Measurements from ENCODE around the gene CACNA1C. TPM values are rescaled to one million over a fixed set of nuclear protein-coding genes. Genes with fewer than 3 reads are reported as not detected.

CACNA1C gene
- total RNA-seq, 1 donor from 2014 or later = 11.7 TPM

DNA sequence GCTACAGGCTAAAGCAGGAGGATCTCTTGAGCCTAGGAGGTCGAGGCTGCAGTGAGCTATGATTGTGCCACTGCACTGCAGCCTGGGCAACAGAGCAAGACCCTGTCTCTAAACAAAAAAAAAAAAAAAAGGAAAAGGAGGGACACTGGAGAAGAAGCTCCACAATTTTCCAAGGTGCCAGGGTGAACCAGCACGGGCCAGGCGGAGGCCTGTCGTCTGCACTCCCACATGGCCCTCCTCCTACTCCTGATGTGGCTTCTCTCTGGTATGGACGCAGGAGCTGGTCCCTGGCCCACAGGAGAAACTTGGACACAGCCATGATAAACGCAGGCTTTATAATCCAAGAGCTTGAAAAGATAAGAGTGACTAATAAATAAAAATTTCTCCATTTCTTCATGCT lies 341.2 kb downstream of the CACNA1C start:
- Mint-ChIP-seq H3K27me3 (peaks cover 16% of the 10 kb centered on the region), H3K4me1 (ENCODE audit: low read depth) (no peaks in the 10 kb centered on the region), H3K36me3 (ENCODE audit: insufficient read depth) (no peaks in the 10 kb centered on the region), H3K27ac (no peak overlapping the region), H3K4me3 (ENCODE audit: low read depth) (no peak overlapping the region), H3K9me3 (ENCODE audit: low read depth) (no peaks in the 10 kb centered on the region)
- DNase-seq (ENCODE audit: low spot score, unreplicated experiment) = no peak
- TF ChIP-seq, protein P1, sequence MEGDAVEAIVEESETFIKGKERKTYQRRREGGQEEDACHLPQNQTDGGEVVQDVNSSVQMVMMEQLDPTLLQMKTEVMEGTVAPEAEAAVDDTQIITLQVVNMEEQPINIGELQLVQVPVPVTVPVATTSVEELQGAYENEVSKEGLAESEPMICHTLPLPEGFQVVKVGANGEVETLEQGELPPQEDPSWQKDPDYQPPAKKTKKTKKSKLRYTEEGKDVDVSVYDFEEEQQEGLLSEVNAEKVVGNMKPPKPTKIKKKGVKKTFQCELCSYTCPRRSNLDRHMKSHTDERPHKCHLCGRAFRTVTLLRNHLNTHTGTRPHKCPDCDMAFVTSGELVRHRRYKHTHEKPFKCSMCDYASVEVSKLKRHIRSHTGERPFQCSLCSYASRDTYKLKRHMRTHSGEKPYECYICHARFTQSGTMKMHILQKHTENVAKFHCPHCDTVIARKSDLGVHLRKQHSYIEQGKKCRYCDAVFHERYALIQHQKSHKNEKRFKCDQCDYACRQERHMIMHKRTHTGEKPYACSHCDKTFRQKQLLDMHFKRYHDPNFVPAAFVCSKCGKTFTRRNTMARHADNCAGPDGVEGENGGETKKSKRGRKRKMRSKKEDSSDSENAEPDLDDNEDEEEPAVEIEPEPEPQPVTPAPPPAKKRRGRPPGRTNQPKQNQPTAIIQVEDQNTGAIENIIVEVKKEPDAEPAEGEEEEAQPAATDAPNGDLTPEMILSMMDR (IDR thresholded peaks at IDR 0.05; ENCODE audit: unreplicated experiment) = no peak

DNA sequence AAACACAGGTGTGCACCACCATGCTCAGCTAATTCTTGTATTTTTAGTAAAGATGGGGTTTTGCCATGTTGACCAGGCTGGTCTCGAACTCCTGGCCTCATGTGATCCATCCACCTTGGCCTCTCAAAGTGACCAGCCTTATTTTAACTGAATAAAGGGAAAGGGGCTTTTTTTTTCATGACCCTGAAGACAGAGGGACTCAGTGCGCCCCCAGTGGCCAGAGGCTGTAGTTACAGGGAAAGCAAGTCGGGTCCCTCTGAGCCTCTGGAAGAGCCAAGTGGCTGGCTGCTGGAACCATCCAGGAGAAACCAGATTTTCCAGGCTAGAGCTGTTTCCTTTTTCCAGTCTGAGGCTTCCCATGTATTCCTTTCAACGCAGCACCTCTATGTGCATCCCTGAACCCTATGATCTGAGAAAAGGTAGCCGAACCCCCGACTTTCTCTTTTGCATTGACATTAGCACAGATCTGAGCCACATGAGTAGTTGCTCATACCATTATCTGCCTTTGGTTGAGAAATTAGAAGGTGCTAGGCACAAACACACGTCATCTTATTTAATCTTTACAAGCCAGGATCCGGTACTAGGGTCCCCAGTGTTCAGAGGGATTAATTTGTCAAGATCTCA lies 342.7 kb downstream of the CACNA1C start:
- Mint-ChIP-seq H3K27ac (peak overlapping the region; percentile 26), H3K36me3 (ENCODE audit: insufficient read depth) (no peaks in the 10 kb centered on the region), H3K4me3 (ENCODE audit: low read depth) (no peak overlapping the region), H3K4me1 (ENCODE audit: low read depth) (no peaks in the 10 kb centered on the region), H3K27me3 (peaks cover 20% of the 10 kb centered on the region), H3K9me3 (ENCODE audit: low read depth) (no peaks in the 10 kb centered on the region)
- DNase-seq (ENCODE audit: low spot score, unreplicated experiment) = peak; percentile 78
- TF ChIP-seq, protein P1 (IDR thresholded peaks at IDR 0.05; ENCODE audit: unreplicated experiment) = peak; percentile 99

DNA sequence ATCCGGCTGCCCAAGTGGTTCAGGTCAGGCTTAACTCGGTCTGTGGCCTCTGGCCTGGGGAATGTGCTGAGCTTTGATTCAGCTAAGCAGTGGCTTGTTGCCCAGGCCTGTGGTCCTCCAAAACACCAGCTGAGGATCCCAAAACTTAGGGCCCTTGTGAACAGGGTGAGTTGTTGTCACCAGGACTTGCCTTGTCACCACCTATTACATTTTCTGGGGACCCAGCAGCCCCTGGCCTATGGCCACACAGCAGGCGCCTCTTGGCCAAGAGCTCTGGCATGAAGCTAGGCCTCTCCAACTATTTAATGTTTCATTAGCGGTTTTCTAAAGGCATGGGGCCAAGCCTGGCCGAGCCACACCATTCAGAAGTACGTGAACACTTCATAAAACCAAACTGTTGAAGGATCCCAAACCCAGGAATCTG lies 343.7 kb downstream of the CACNA1C start:
- H3K36me3 Mint-ChIP-seq (ENCODE audit: insufficient read depth) = no peaks in the 10 kb centered on the region
- no peak overlapping the region for H3K27ac Mint-ChIP-seq
- H3K9me3 Mint-ChIP-seq (ENCODE audit: low read depth) = no peaks in the 10 kb centered on the region
- TF ChIP-seq, protein P1 (IDR thresholded peaks at IDR 0.05; ENCODE audit: unreplicated experiment) = no peak
- DNase-seq (ENCODE audit: low spot score, unreplicated experiment) = no peak
- peaks cover 10% of the 10 kb centered on the region for H3K27me3 Mint-ChIP-seq
- H3K4me3 Mint-ChIP-seq (ENCODE audit: low read depth) = no peak overlapping the region
- no peaks in the 10 kb centered on the region for H3K4me1 Mint-ChIP-seq (ENCODE audit: low read depth)

GRCh38 chr12:2397356-2398045 lies 344.7 kb downstream of the CACNA1C start:
- Mint-ChIP-seq H3K27ac (no peak overlapping the region), H3K4me1 (ENCODE audit: low read depth) (no peaks in the 10 kb centered on the region), H3K9me3 (ENCODE audit: low read depth) (no peaks in the 10 kb centered on the region), H3K27me3 (peaks cover 10% of the 10 kb centered on the region), H3K36me3 (ENCODE audit: insufficient read depth) (no peaks in the 10 kb centered on the region), H3K4me3 (ENCODE audit: low read depth) (no peak overlapping the region)
- no peak for DNase-seq (ENCODE audit: low spot score, unreplicated experiment)
- TF ChIP-seq, protein P1 (IDR thresholded peaks at IDR 0.05; ENCODE audit: unreplicated experiment) = no peak

GRCh38 chr12:2401040-2401439 lies 348.3 kb downstream of the CACNA1C start:
- Mint-ChIP-seq H3K36me3 (ENCODE audit: insufficient read depth) (no peaks in the 10 kb centered on the region), H3K27me3 (peaks cover 15% of the 10 kb centered on the region), H3K9me3 (ENCODE audit: low read depth) (peaks cover 5% of the 10 kb centered on the region)

More at GRCh38 chr12:2401040-2401439, 348.3 kb downstream of the CACNA1C start:
- H3K27ac Mint-ChIP-seq = no peak overlapping the region
- no peak overlapping the region for H3K4me3 Mint-ChIP-seq (ENCODE audit: low read depth)
- H3K4me1 Mint-ChIP-seq (ENCODE audit: low read depth) = no peaks in the 10 kb centered on the region
- DNase-seq (ENCODE audit: low spot score, unreplicated experiment) = no peak
- TF ChIP-seq, protein P1 (IDR thresholded peaks at IDR 0.05; ENCODE audit: unreplicated experiment) = no peak

Measured in progenitor cell of endocrine pancreas (in vitro differentiated cells).